GM13976 (cell line): ENCODE data around the gene HECTD4.
"Not testable (repeated sequence)": the region's sequence is repeated elsewhere in the genome, so short reads cannot be mapped to it uniquely, and the experiment has no call there.

ENCODE experiments used
- DNase-seq: peaks from one replicate; pipeline ENCODE4 v3.0.0; 2012; ENCODE audit warnings: low spot score
- in situ Hi-C: fragments of 300-500 bp; cut with MboI; formaldehyde crosslinking; loops from one replicate; pipeline ENCODE4 v1.12.0; 2022; ENCODE audit warnings: low sequenced_read_pairs, mixed read lengths, inconsistent platforms; ENCODE audit not compliant: unreplicated experiment
- TF ChIP-seq, protein P1 (sequence below): IDR thresholded peaks from 2 replicates; pipeline ENCODE4 v1.5.1; 2012; ENCODE audit warnings: borderline replicate concordance, mild to moderate bottlenecking; ENCODE audit not compliant: insufficient read depth; ENCODE audit errors: extremely low read depth, missing control alignments, control extremely low read depth

The HECTD4 gene

DNA sequence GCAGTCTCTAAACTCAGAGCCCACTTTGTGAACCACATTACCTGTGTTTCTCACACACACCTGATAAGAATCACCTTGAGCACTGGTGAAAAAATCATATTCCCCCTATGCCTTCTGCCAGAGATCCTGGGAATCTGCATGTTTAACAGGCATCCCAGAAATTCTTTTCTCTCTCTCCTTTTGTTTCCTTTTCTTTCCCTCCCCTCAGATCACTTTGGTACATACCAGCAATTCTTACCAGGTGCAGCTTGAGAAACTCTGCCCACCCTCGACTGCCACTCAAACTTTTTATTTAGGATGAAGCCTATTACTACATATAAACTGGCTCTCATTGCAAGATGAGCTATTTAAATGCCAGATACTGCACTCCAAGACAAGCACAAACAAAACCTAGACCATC lies 36.0 kb downstream of the HECTD4 start:
- no peak for DNase-seq
- in situ Hi-C loops, result no loop called here
- TF ChIP-seq, protein P1, sequence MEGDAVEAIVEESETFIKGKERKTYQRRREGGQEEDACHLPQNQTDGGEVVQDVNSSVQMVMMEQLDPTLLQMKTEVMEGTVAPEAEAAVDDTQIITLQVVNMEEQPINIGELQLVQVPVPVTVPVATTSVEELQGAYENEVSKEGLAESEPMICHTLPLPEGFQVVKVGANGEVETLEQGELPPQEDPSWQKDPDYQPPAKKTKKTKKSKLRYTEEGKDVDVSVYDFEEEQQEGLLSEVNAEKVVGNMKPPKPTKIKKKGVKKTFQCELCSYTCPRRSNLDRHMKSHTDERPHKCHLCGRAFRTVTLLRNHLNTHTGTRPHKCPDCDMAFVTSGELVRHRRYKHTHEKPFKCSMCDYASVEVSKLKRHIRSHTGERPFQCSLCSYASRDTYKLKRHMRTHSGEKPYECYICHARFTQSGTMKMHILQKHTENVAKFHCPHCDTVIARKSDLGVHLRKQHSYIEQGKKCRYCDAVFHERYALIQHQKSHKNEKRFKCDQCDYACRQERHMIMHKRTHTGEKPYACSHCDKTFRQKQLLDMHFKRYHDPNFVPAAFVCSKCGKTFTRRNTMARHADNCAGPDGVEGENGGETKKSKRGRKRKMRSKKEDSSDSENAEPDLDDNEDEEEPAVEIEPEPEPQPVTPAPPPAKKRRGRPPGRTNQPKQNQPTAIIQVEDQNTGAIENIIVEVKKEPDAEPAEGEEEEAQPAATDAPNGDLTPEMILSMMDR, result no peak

DNA sequence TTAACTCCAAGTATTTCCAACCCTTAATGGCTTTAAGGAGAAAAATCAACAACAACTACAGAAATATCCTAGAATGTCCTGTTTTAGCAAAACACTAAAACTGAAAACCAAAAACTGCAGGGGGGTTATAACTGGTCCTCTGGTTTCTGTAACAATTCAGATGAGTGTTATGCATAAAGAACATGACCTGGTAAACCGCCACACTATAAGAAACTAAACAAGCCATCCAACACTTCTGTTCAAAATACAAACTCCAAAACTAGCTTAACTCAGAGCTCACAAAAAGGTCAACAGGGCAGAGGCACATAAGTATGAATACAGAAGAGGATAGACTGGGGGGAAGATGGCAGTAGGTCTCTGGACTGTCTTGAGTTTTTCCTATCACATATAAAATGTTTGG lies 38.0 kb downstream of the HECTD4 start:
- TF ChIP-seq, protein P1, result no peak

DNA sequence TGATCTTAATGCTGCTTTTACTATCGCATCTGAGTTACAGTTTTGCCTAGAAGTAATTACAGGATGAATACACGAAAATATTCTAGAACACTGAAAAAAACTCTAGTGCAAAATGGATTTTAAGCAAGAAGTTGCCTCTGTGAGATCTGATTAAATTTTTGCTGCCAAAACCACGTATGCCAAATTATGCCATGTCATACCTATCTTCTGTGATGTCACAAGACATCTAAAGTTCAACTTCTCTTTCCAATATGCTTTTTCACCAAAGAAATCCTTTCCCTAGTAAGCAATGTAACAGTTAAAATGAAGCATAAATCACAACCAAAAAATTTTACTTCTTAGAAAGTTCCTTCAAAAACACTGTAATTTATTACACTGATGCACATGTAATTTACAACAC lies 39.6 kb downstream of the HECTD4 start:
- in situ Hi-C loops, result no loop called here
- no peak for DNase-seq
- TF ChIP-seq, protein P1, result no peak

More for the DNA sequence above, 38.0 kb downstream of the HECTD4 start:
- in situ Hi-C loops, result no loop called here
- no peak for DNase-seq

DNA sequence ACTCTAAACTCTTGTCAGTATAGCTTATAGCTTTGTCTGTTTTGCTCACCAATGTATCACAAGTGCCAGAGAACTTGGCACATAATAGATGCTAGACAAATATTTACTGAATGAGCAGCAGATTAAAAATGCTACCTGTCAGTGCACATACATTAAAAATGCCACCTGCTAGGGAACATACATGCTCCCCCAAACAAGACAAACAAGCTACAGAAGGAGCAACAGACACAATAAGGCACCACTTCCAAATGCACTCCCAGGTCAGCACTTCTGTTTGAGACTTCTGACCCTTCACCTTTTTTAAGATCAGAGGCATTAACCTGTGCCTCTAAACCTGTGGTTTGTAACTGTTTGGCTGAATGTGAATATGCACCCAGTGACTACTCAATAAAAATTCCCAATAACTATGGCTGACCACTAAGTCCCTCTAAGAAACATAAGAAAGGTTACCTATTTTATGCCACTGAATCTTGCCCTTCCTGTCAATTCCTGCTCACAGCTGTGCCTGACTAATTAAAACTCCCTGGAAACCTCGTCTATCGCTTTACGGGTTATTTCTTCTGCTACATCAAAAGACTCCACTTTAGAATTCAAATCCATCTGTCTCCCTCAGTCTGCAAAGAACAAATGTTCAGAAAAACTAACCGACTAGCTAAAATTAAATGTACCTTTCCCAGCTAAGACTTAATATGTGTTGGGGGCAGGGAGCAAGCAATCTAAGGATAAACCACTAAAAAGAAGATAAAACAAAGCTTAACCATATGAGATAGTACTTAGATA lies 41.0 kb downstream of the HECTD4 start:
- no peak for DNase-seq
- TF ChIP-seq, protein P1, result no peak
- in situ Hi-C loops, result no loop called here

DNA sequence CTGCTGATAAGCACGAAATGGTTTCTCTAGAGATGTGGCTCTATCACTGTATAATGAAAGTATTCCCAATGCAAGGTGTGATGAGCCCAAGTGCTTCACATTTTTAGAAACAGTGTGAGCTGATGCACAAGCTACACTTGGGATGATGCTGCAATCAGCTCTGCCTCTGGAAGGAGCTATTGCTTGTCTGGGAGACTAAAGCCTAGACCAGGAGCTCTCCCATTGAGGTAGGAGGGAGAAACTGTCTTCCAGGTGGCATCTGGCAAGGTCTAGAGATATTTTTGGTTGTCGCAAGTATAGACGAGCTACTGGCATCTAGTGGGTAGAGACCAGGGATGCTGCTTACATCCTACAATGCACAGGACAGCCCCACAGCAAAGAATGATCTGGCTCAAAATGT lies 42.0 kb downstream of the HECTD4 start:
- DNase-seq, result no peak
- TF ChIP-seq, protein P1, result no peak
- in situ Hi-C loops, result no loop called here

DNA sequence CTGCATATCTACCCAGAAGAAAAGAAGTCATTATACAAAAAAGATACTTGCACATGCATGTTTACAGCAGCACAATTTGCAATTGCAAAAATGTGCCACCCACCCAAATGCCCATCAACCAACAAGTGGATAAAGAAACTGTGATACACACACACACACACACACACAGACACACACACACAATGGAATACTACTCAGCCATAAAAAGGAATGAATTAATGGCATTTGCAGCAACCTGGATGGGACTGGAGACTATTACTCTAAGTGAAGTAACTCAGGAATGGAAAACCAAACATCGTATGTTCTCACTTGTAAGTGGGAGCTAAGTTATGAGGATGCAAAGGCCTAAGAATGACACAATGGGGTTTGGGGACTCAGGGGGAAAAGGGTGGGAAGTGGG lies 47.2 kb downstream of the HECTD4 start:
- in situ Hi-C loops, DNase-seq: not testable (repeated sequence)

DNA sequence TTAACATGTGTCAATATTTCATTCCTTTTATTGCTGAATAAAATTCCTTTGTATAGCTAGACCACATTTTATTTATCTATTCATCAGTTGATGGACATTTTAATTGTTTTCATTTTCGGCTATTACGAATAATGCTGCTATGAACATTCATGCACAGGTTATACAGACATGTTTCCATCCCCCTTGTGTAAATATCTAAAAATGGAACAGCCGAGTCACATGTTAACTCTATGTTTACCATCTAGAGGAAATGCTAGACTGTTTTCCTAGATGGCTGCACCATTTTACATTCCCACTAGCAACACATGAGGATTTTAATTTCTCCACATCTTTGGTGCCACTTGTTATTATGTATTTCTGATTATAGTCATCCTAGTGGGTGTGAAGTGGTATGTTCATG lies 49.2 kb downstream of the HECTD4 start:
- TF ChIP-seq, protein P1, result no peak
- in situ Hi-C loops, result no loop called here

More for the DNA sequence above, 49.2 kb downstream of the HECTD4 start:
- no peak for DNase-seq
